Dedifferentiated amniotic fluid mesenchymal stem cell (primary cell): ENCODE results near the gene BPGM.
A peak's percentile ranks its signal among the peaks of the same experiment; 100 is the strongest.
"Not testable (repeated sequence)": the region's sequence is repeated elsewhere in the genome, so short reads cannot be mapped to it uniquely, and the experiment has no call there.

ENCODE experiments used
- DNase-seq: peaks from one replicate; pipeline ENCODE4 v3.0.0-alpha.2; 2016; ENCODE audit errors: extremely low spot score

The BPGM gene

GRCh38 chr7:134665045-134665444 lies 18.4 kb downstream of the BPGM start:
- DNase-seq, result not testable (repeated sequence)

- no peak for DNase-seq
Measured at GRCh38 chr7:134667899-134668298, 21.2 kb downstream of the BPGM start.

DNA sequence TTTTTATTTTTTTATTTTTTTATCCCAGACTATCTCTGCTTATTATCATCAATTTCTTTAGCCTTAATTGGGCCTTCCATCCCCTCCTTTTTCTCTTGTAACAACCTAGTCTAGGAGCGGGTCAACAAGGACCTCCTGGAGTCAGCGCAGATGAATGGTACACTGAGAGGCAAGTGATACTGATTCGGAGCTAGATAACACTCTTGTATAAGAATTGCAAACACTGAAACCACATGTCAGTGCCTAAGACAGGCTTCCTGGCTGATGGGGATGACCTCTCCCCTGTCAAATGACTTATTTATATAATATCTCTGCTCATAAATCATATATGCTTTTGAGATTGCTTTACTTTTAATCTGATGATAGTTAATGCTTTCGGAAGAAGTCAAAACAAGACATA lies 22.7 kb downstream of the BPGM start:
- no peak for DNase-seq

DNA sequence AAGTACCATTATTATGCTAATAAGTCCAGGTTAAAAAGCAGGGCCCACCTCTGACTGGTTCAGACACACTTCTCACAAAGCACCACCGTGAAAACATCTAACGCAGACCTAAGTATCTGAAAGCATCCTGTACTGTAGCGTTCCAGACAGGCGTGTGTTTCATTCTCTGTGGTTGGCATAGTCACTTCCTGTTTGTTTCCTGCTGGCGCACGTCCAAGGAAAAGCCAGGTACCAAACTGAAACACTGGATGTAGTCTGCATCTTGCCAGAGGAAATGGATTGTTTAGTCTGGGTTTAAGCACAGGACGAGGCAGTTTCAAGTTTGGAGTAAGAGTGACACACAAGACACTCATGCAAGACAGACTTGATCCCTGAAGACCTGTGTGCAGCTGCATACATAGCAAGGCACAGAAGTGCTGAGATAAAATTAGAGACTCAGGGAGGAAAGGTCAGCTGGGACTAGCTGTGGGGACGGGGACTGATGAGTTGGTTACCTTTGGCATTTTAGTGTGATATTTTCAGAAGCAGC lies 23.3 kb downstream of the BPGM start:
- peak; percentile 35 for DNase-seq

GRCh38 chr7:134671609-134672008 lies 25.0 kb downstream of the BPGM start:
- no peak for DNase-seq

DNA sequence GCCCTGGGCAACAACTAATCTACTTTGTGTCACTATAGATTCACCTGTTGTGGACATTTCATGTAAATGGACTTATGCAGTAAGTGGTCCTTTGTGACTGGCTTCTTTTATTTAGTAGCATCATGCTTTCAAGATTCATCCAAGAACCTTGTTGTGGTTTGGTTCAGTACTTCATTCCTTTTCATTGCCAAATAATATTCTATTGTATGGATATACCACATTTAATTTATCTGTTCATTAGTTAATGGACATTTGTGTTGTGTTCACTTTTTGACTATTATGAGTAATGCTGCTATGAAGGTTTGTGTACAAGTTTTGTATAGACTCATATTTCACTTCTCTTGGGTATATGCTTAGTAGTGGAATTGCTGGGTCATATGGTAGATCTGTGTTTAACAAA lies 27.8 kb downstream of the BPGM start:
- no peak for DNase-seq

DNA sequence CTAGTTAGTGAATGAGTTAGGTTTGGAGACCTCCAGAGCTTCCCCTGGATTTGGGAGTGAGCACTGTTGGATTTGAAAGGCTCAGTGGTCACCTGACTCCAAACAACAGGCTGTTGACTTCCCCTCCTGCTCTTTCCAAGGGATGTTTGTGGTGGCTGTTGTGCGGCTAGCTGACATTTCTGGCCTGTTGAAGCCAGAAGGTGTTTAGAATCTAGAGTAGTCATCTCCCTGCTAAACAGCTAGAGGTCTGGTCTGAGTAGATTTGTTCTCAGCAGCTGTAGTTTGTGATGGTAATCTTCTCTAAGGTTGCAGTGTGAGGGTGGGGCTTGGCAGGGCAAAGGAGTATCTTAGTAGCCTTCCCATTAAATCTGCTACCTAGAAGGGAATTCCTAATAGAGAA lies 30.1 kb downstream of the BPGM start:
- DNase-seq, result no peak

GRCh38 chr7:134678115-134678514 lies 31.5 kb downstream of the BPGM start:
- DNase-seq, result no peak

GRCh38 chr7:134679006-134679405 lies 32.4 kb downstream of the BPGM start:
- no peak for DNase-seq

DNA sequence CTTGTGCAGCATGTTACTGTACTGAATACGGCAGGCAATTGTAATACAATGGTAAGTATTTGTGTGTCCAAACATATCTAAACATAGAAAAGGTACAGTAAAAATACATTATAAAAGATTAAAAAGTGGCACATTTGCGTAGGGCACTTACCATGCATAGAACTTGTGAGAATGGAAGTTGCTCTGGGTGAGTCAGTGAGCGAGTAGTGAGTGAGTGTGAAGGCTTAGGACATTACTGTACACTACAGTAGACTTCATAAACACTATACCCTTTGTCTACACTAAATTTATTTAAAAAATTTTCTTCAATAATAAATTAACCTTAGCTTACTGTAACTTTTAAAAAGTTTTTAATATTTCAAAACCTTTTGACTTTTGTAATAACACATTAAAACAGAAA lies 37.5 kb downstream of the BPGM start:
- no peak for DNase-seq

DNA sequence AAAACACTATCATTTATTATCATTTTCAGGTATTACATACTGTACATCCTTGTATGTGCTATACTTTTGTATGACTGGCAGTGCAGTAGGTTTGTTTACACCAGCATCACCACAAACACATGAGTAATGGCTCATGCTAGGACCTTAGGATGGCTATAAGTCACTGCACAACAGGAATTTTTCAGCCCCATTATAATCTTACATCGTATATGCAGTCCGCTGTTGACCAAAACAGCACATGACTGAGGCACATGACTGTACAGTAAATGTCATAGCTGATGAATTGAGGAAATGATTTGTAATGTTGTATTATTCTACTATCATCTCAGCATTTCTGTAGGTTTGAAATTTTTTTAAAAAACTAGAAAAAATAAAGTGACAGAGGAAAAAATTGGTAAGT lies 38.6 kb downstream of the BPGM start:
- no peak for DNase-seq

DNA sequence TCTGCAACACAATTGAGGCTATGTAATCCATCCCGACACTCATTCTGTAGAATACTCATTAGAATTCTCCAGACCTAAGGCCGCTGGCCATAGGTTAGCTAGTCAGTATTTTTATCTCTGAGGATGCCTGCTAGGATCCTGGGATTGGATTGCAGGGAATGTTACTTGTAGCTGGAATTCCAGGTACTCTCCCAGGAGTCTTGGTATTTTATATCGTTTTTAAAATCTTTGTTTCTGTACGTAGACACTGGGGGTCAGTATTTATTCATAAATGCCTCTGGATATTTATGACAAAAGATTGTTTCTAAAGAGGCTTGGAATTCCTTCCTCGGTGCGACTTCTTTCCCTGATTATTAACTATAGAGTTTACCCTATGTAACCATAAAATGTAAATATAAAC lies 40.1 kb downstream of the BPGM start:
- DNase-seq, result peak; percentile 65

DNA sequence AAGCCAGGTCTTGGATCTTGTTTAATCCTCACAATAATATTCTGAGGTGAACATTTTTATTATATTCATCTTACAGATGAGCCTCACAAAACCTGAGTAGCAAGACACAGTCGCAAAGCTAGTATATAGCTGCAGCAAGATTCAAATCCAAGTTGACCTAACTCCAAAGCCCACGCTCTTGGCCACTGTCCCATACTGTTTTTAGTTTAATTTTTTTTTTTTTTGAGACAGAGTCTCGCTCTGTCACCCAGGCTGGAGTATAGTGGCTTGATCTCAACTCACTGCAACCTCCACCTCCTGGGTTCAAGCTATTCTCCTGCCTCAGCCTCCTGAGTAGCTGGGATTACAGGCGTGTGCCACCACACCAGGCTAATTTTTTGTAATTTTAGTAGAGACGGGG lies 42.9 kb downstream of the BPGM start:
- not testable (repeated sequence) for DNase-seq

- DNase-seq, result peak; percentile 93
Measured at GRCh38 chr7:134690016-134690415, 43.4 kb downstream of the BPGM start.

DNA sequence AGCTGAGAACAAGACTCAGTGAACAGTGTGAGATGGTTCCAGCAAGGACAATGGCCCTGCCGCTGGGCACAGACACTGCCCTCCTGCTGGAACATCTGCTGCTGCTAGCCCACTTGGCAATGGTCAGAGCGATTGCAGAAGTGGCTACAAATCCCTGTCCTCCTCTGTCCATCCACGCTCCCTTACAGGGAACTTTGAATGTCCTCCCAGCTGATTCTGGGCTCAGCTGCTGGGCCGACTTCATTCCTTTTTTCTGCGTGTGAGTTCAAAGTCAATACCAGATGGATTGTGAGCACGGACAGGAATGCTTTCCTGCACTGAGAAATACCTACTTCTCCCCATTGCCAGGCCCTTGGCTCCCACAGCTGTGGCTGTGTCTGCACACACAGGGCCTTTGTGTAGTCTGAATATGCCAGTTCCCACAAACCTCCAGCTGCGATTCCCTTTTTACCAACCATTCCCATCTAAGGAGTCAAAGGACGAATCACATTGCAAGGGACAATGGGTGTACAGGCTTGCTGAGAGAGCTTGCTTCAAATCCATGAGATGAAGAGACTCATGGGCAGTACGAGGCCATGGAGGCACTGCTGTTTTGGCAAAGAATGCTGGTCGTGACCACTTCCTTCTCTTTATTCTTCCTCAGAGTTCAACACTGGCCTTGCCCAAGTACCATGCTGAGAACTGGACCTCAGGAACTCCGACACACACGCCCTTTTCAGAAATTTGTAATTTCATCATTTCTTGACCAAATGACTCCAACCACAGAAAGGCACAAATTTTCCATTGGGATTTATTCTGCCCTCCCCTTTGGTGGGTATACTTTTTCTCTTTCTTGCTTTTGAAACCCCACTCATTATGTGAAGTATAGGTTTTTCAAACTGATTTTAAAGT lies 44.2 kb downstream of the BPGM start:
- peak; percentile 40 for DNase-seq

- DNase-seq, result peak; percentile 88
Measured at GRCh38 chr7:134691546-134692343, 45.1 kb downstream of the BPGM start.

DNA sequence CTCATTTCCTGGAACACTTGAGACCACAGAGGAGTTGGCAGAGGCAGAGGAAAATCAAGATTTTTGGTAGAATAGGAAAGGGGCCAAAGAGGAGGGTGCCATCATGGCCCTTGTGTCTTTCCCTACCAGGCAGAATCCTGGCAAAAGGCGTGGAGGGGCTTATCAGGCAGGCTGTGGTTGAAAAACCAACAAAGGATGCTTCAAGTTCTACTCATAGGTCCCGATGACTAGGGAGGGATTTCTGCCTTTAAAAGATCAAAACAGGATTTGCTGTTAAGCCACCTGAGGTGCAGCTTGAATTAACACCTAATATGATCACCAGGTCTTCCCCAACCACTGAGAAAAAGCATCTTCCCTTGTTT lies 45.7 kb downstream of the BPGM start:
- no peak for DNase-seq

DNA sequence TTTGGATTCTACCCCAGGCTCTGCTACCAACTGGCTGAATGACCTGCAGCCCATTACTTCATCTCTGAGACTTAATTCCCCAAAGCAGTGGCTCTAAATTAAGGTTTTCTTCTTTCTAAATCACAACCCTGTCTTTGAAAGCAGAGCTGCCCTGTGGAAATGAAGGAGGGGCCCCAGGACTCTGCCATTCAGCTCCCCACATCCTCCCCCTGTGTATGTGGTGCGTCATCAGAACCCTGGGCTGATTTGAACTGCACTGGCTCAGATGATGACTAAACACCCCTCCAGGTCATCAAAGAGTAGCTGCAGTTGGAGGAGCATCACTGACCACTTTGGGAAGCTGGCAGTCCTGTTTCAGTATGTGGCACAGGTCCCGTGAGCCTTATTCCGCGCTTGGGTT lies 46.6 kb downstream of the BPGM start:
- DNase-seq, result peak; percentile 93

- no peak for DNase-seq
Measured at GRCh38 chr7:134694299-134694698, 47.6 kb downstream of the BPGM start.

DNA sequence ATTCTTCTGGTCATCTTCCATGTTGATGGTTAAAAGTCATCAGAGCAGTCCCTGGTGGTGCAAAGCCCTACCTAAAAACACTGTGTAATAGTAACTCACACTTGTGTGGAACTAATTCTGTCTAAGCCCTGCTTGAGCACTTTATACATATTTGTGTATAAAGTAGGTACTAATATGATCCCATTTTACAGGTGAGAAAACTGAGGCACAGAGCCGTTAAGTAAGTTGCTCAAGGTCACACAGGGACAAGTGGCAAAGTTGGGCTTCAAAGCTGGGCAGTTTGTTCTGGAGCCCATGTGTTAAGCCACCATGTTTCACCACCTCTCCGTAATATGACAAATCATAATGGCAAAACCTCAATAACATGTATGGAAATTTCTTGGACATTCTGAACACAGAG lies 48.1 kb downstream of the BPGM start:
- DNase-seq, result no peak

DNA sequence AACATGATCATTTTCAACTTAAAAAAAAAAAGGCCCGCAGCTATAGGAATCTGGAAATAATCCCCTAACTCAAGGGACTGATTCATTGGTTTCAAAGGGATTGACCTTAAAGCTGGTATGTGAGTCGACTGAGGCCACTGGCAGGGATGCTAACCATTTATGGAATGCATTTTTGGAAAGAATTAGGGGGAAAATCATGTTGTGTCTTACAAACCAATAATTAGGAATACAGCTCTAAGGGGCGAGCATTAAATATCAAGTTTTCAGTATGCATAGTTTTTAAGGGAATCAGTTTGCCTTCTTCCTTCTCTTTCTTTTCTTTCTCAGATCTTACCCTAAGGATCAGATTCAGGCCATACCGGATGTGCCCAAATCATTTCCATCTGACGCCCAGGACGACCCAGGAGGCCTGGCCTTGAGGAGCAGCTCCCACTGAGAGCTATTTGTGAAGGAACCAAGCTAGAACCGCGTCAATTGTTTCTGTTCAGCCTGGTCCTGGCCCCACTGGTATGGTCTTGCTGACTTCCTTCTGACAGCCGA lies 48.7 kb downstream of the BPGM start:
- peak; percentile 85 for DNase-seq

- no peak for DNase-seq
Measured at GRCh38 chr7:134696261-134696660, 49.6 kb downstream of the BPGM start.
